HG03097 (cell line): ENCODE data around the gene GLRX.
A peak's percentile ranks its signal among the peaks of the same experiment; 100 is the strongest.

ENCODE experiments used
- ATAC-seq: cut with Tn5 transposase; IDR thresholded peaks from one replicate; pipeline ENCODE4 v1.9.1; 2021; ENCODE audit not compliant: unreplicated experiment, low FRiP score

GLRX gene

GRCh38 chr5:95810305-95811125 lies 12.0 kb downstream of the GLRX start:
- ATAC-seq, result no peak

GRCh38 chr5:95809414-95809960 lies 13.0 kb downstream of the GLRX start:
- no peak for ATAC-seq

GRCh38 chr5:95808686-95809413 lies 13.7 kb downstream of the GLRX start:
- ATAC-seq, result peak; percentile 99

- no peak for ATAC-seq
Observed at GRCh38 chr5:95808013-95808685, 14.4 kb downstream of the GLRX start.

GRCh38 chr5:95806687-95807086 lies 15.8 kb downstream of the GLRX start:
- ATAC-seq, result no peak

GRCh38 chr5:95804736-95805539 lies 17.6 kb downstream of the GLRX start:
- no peak for ATAC-seq

GRCh38 chr5:95803271-95804148 lies 19.0 kb downstream of the GLRX start:
- ATAC-seq, result no peak

- no peak for ATAC-seq
Observed at GRCh38 chr5:95801961-95802360, 20.6 kb downstream of the GLRX start.

GRCh38 chr5:95801532-95801931 lies 21.0 kb downstream of the GLRX start:
- ATAC-seq, result no peak

GRCh38 chr5:95800553-95800952 lies 22.0 kb downstream of the GLRX start:
- no peak for ATAC-seq

GRCh38 chr5:95799191-95799835 lies 23.2 kb downstream of the GLRX start:
- ATAC-seq, result no peak

GRCh38 chr5:95798545-95798944 lies 24.0 kb downstream of the GLRX start:
- ATAC-seq, result no peak

- ATAC-seq, result no peak
Observed at GRCh38 chr5:95798048-95798447, 24.5 kb downstream of the GLRX start.

- ATAC-seq, result no peak
Observed at GRCh38 chr5:95797301-95797700, 25.2 kb downstream of the GLRX start.

- no peak for ATAC-seq
Observed at GRCh38 chr5:95794070-95794516, 28.4 kb downstream of the GLRX start.

- ATAC-seq, result no peak
Observed at GRCh38 chr5:95791751-95792150, 30.8 kb downstream of the GLRX start.

- ATAC-seq, result no peak
Observed at GRCh38 chr5:95788493-95788892, 34.0 kb downstream of the GLRX start.

GRCh38 chr5:95786821-95787418 lies 35.6 kb downstream of the GLRX start:
- no peak for ATAC-seq
